A673 (cell line): ENCODE data around the gene NUTM2G. TPM values are rescaled to one million over a fixed set of nuclear protein-coding genes. Genes with fewer than 3 reads are reported as not detected.
"Not testable (repeated sequence)": the region's sequence is repeated elsewhere in the genome, so short reads cannot be mapped to it uniquely, and the experiment has no call there.

Experiments
- BruUV-seq: library from RNA; stranded (reverse); fragments of 400-500 nt; replicated peaks from 2 replicates; lab custom pipeline; 2021; lab: Mats Ljungman, UMichigan
- CTCF ChIA-PET: fragments of 300-600 bp; sonication (Branson Sonifier 250); formaldehyde crosslinking; loops from one replicate; lab custom pipeline; 2022; ENCODE audit warnings: antibody characterized with exemption; lab: Charles Lee
- POLR2A ChIA-PET: fragments of 300-600 bp; sonication (Branson Sonifier 250); formaldehyde crosslinking; loops from one replicate; lab custom pipeline; 2022; ENCODE audit warnings: antibody characterized with exemption; ENCODE audit not compliant: low non-redundant PET; lab: Charles Lee
- DNase-seq: peaks from one replicate; pipeline ENCODE4 v3.0.0-alpha.2; 2015; ENCODE audit warnings: low spot score
- H3K27ac ChIP-seq: fragments of 200-600 bp; sonication (generic); 2 replicates; pipeline ENCODE4 v1.5.1; 2016; ENCODE audit warnings: mixed run types, low read depth, mild to moderate bottlenecking, mixed read lengths, antibody characterized with exemption, low read length; ENCODE audit not compliant: poor library complexity, severe bottlenecking
- H3K27me3 ChIP-seq: fragments of 200-600 bp; sonication (generic); replicated peaks from 2 replicates; pipeline ENCODE4 v1.6.1; 2017; ENCODE audit warnings: mixed run types, low read depth, mild to moderate bottlenecking, mixed read lengths, antibody characterized with exemption, low read length; ENCODE audit not compliant: insufficient read depth, poor library complexity
- H3K36me3 ChIP-seq: fragments of 200-600 bp; sonication (generic); 2 replicates; pipeline ENCODE4 v1.6.1; 2016; ENCODE audit warnings: mixed run types, mild to moderate bottlenecking, mixed read lengths, antibody characterized with exemption, low read length; ENCODE audit not compliant: insufficient read depth, poor library complexity, severe bottlenecking
- H3K4me1 ChIP-seq: fragments of 200-600 bp; sonication (generic); 2 replicates; pipeline ENCODE4 v1.6.1; 2017; ENCODE audit warnings: mixed run types, mild to moderate bottlenecking, mixed read lengths, antibody characterized with exemption, low read length; ENCODE audit not compliant: insufficient read depth, poor library complexity, severe bottlenecking
- H3K4me3 ChIP-seq: fragments of 200-600 bp; sonication (generic); 2 replicates; pipeline ENCODE4 v1.5.1; 2016; ENCODE audit warnings: low read depth, mixed run types, mild to moderate bottlenecking, mixed read lengths, low read length; ENCODE audit not compliant: poor library complexity, severe bottlenecking
- H3K9me3 ChIP-seq: fragments of 200-600 bp; sonication (generic); 2 replicates; pipeline ENCODE4 v1.6.1; 2016; ENCODE audit warnings: mixed run types, low read depth, mild to moderate bottlenecking, mixed read lengths, antibody characterized with exemption, low read length; ENCODE audit not compliant: poor library complexity, severe bottlenecking
- intact Hi-C: fragments of 100-400 bp; cut with micrococcal nuclease; formaldehyde crosslinking; loops from one replicate; pipeline ENCODE4 v1.10.0; 2022; ENCODE audit not compliant: unreplicated experiment
- total RNA-seq: library from RNA; stranded (reverse); gene quantifications from 2 replicates; pipeline ENCODE4 v1.2.3, GENCODE V29; 2021

Gene NUTM2G
- total RNA-seq, 1 experiment from 2014 or later = not detected

DNA sequence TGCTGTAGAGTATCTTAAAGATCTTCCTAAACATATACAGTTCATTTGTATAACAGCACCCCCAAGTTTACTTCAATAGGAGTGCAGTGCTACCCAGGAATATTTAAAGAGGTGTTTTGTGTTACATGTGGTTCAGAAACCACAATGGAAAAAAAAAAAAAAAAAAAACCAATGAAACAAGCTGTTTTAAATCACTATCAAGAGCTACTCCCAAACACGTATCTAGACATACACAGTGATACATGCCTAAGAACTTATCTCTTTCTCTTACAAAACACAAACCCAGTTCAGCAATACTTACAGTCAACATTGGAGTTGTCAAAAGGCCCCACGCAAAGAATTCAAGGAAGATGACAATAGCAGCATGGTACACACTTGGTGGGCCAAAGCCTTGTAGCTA, 43.9 kb downstream of the NUTM2G start:
- H3K4me1 ChIP-seq, H3K4me3 ChIP-seq, H3K27me3 ChIP-seq, CTCF ChIA-PET, BruUV-seq, H3K27ac ChIP-seq, POLR2A ChIA-PET, H3K9me3 ChIP-seq, H3K36me3 ChIP-seq, intact Hi-C loops, DNase-seq: not testable (repeated sequence)

- BruUV-seq, H3K27me3 ChIP-seq, intact Hi-C loops, CTCF ChIA-PET, POLR2A ChIA-PET, H3K27ac ChIP-seq, H3K4me1 ChIP-seq, DNase-seq, H3K36me3 ChIP-seq, H3K4me3 ChIP-seq, H3K9me3 ChIP-seq: not testable (repeated sequence)
Observed at GRCh38 chr9:96974037-96974436, 45.4 kb downstream of the NUTM2G start.

- H3K4me3 ChIP-seq, BruUV-seq, H3K36me3 ChIP-seq, intact Hi-C loops, H3K9me3 ChIP-seq, POLR2A ChIA-PET, H3K27me3 ChIP-seq, H3K27ac ChIP-seq, DNase-seq, CTCF ChIA-PET, H3K4me1 ChIP-seq: not testable (repeated sequence)
Observed at GRCh38 chr9:96983496-96984122, 55.0 kb downstream of the NUTM2G start.

- H3K36me3 ChIP-seq, DNase-seq, H3K27ac ChIP-seq, H3K27me3 ChIP-seq, H3K9me3 ChIP-seq, CTCF ChIA-PET, POLR2A ChIA-PET, BruUV-seq, H3K4me1 ChIP-seq, H3K4me3 ChIP-seq, intact Hi-C loops: not testable (repeated sequence)
Observed at GRCh38 chr9:96984139-96984538, 55.5 kb downstream of the NUTM2G start.

- H3K4me3 ChIP-seq, H3K4me1 ChIP-seq, H3K9me3 ChIP-seq, CTCF ChIA-PET, H3K27me3 ChIP-seq, intact Hi-C loops, DNase-seq, H3K27ac ChIP-seq, H3K36me3 ChIP-seq, POLR2A ChIA-PET, BruUV-seq: not testable (repeated sequence)
Observed at GRCh38 chr9:96984887-96985286, 56.2 kb downstream of the NUTM2G start.

Other genes starting within 250 kb of the NUTM2G start
- gene ZNF510, start 150.8 kb upstream of the NUTM2G start, total RNA-seq = 13.3 and 15.6 TPM in 2 replicates
- gene ZNF782, start 74.3 kb upstream of the NUTM2G start, total RNA-seq = 5.7 and 6.7 TPM in 2 replicates
- 10.2 and 14.2 TPM in 2 replicates for gene CTSV, start 110.3 kb downstream of the NUTM2G start, total RNA-seq